AG04449 (cell line): Measurements from ENCODE around the gene CYP1A1.

Experiments
- CTCF ChIA-PET: fragments of 350-600 bp; formaldehyde crosslinking; extraction: SDS; loops from one replicate; lab custom pipeline; 2021; ENCODE audit warnings: antibody characterized with exemption; lab: Yijun Ruan, JAX
- POLR2A ChIA-PET: fragments of 400-600, 350-600 bp; formaldehyde crosslinking; extraction: SDS; loops from one replicate; lab custom pipeline; 2020; ENCODE audit warnings: antibody characterized with exemption, inconsistent platforms; lab: Yijun Ruan, JAX
- DNase-seq: peaks from one replicate; pipeline ENCODE4 v3.0.0-alpha.2; 2010; ENCODE audit warnings: low read depth, low spot score
- H3K4me3 ChIP-seq: 2 replicates; pipeline ENCODE4 v1.5.1; 2011; ENCODE audit warnings: low read depth, mild to moderate bottlenecking, control low read depth, low read length
- CTCF ChIP-seq: IDR thresholded peaks from one replicate; pipeline ENCODE4 v1.5.1; 2011; ENCODE audit warnings: mild to moderate bottlenecking, moderate library complexity, low read length, control low read depth, inconsistent platforms; ENCODE audit not compliant: insufficient read depth; ENCODE audit errors: missing control alignments

The CYP1A1 gene

GRCh38 chr15:74725225-74725774 lies at the start of gene CYP1A1:
TSS of gene CYP1A1 (minus strand) at chr15:74725528. CDS start at chr15:74723097, 2,431 bp downstream.
- peak within 1 kb of the TSS; percentile 47 for H3K4me3 ChIP-seq
- no peak for TF ChIP-seq CTCF
- no peak for DNase-seq
- ChIA-PET CTCF (interaction anchor here (0.8 to 2.0 kb wide), 3 partner anchors 44 to 91 kb away, joined by 3 to 8 read pairs (median 3); no protein-coding TSS in a partner anchor), POLR2A (no interaction called here)

GRCh38 chr15:74773731-74774252 lies 48.5 kb upstream of the CYP1A1 start:
- DNase-seq: no peak
- CTCF ChIA-PET: interaction anchor here (0.7 to 33.5 kb wide), 13 partner anchors 9 to 401 kb away, joined by 3 to 1672 read pairs (median 53); partner anchors contain the start of genes CLK3, CSK and RPP25
- no peak for TF ChIP-seq CTCF
- POLR2A ChIA-PET: no interaction called here
- no peak overlapping the region for H3K4me3 ChIP-seq

- ChIA-PET POLR2A (no interaction called here), CTCF (interaction anchor here (0.7 to 33.5 kb wide), 12 partner anchors 9 to 401 kb away, joined by 3 to 1672 read pairs (median 80); partner anchors contain the start of genes CLK3, CSK and RPP25)
- no peak for DNase-seq
- TF ChIP-seq CTCF: no peak
- H3K4me3 ChIP-seq: no peak overlapping the region
Measured at GRCh38 chr15:74773329-74773728, 48.0 kb upstream of the CYP1A1 start.

- TF ChIP-seq CTCF: no peak
- ChIA-PET POLR2A (no interaction called here), CTCF (interaction anchor here (0.6 to 33.5 kb wide), 46 partner anchors 11 to 408 kb away, joined by 3 to 1672 read pairs (median 7); partner anchors contain the start of genes CLK3, CPLX3, CSK and CYP1A2)
- no peak overlapping the region for H3K4me3 ChIP-seq
- DNase-seq: no peak
Measured at GRCh38 chr15:74770211-74770903, 45.0 kb upstream of the CYP1A1 start.

- H3K4me3 ChIP-seq: no peak overlapping the region
- CTCF ChIA-PET: interaction anchor here (0.9 to 33.5 kb wide), 61 partner anchors 10 to 440 kb away, joined by 3 to 1672 read pairs (median 6); partner anchors contain the start of genes ARID3B, CLK3, CPLX3 and CSK
- POLR2A ChIA-PET: interaction anchor here (1.0 kb wide), 1 partner anchor 134 kb away, joined by 7 read pairs; no protein-coding TSS in a partner anchor
- TF ChIP-seq CTCF: no peak
- no peak for DNase-seq
Measured at GRCh38 chr15:74769463-74770025, 44.2 kb upstream of the CYP1A1 start.
